GM20431 (cell line): ENCODE data around the gene TSNAX.

Experiments
- in situ Hi-C: fragments of 300-500 bp; cut with MseI, MboI; formaldehyde crosslinking; loops from one replicate; pipeline ENCODE4 v1.15.0; 2020; ENCODE audit warnings: low sequenced_read_pairs; ENCODE audit not compliant: unreplicated experiment

Gene TSNAX

GRCh38 chr1:231517076-231517475 is 11.4 kb upstream of the TSNAX start:
- in situ Hi-C loops, result no loop called here

- in situ Hi-C loops, result no loop called here
These were observed 9.9 kb upstream of the TSNAX start for GRCh38 chr1:231518485-231519034.

- in situ Hi-C loops, result no loop called here
These were observed 9.3 kb upstream of the TSNAX start for GRCh38 chr1:231519166-231519565.

GRCh38 chr1:231522038-231522437 is 6.4 kb upstream of the TSNAX start:
- in situ Hi-C loops, result no loop called here

- in situ Hi-C loops, result no loop called here
These were observed 5.4 kb upstream of the TSNAX start for GRCh38 chr1:231522931-231523642.

- in situ Hi-C loops, result no loop called here
These were observed 4.7 kb upstream of the TSNAX start for GRCh38 chr1:231523816-231524215.

GRCh38 chr1:231526536-231526935 is 1.9 kb upstream of the TSNAX start:
- in situ Hi-C loops, result no loop called here

- in situ Hi-C loops, result no loop called here
These were observed 790 bp upstream of the TSNAX start for GRCh38 chr1:231527586-231528171.

- in situ Hi-C loops, result no loop called here
These were observed 4.8 kb downstream of the TSNAX start for GRCh38 chr1:231533240-231533639.

GRCh38 chr1:231534703-231535159 is 6.3 kb downstream of the TSNAX start:
- in situ Hi-C loops, result no loop called here

GRCh38 chr1:231536099-231536498 is 7.6 kb downstream of the TSNAX start:
- in situ Hi-C loops, result no loop called here

GRCh38 chr1:231540847-231541246 is 12.4 kb downstream of the TSNAX start:
- in situ Hi-C loops, result no loop called here

- in situ Hi-C loops, result no loop called here
These were observed 13.4 kb downstream of the TSNAX start for GRCh38 chr1:231541842-231542241.

- in situ Hi-C loops, result no loop called here
These were observed 16.6 kb downstream of the TSNAX start for GRCh38 chr1:231544943-231545592.

- in situ Hi-C loops, result no loop called here
These were observed 18.2 kb downstream of the TSNAX start for GRCh38 chr1:231546693-231547092.

- in situ Hi-C loops, result no loop called here
These were observed 21.4 kb downstream of the TSNAX start for GRCh38 chr1:231549733-231550447.

- in situ Hi-C loops, result no loop called here
These were observed 21.9 kb downstream of the TSNAX start for GRCh38 chr1:231550448-231550781.

GRCh38 chr1:231553320-231553719 is 24.9 kb downstream of the TSNAX start:
- in situ Hi-C loops, result no loop called here

GRCh38 chr1:231554969-231555368 is 26.5 kb downstream of the TSNAX start:
- in situ Hi-C loops, result no loop called here

GRCh38 chr1:231557411-231557810 is 28.9 kb downstream of the TSNAX start:
- in situ Hi-C loops, result no loop called here
